ENCODE data around the gene MYH14.

GRCh38 chr19:50175924-50176323 is 27.5 kb upstream of the MYH14 start:
- TF ChIP-seq, protein P1, sequence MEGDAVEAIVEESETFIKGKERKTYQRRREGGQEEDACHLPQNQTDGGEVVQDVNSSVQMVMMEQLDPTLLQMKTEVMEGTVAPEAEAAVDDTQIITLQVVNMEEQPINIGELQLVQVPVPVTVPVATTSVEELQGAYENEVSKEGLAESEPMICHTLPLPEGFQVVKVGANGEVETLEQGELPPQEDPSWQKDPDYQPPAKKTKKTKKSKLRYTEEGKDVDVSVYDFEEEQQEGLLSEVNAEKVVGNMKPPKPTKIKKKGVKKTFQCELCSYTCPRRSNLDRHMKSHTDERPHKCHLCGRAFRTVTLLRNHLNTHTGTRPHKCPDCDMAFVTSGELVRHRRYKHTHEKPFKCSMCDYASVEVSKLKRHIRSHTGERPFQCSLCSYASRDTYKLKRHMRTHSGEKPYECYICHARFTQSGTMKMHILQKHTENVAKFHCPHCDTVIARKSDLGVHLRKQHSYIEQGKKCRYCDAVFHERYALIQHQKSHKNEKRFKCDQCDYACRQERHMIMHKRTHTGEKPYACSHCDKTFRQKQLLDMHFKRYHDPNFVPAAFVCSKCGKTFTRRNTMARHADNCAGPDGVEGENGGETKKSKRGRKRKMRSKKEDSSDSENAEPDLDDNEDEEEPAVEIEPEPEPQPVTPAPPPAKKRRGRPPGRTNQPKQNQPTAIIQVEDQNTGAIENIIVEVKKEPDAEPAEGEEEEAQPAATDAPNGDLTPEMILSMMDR (IDR thresholded peaks at IDR 0.05; ENCODE audit: low read depth, low read length, poor library complexity, severe bottlenecking): no peak
- no peak for TF ChIP-seq EZH2phosphoT487 (IDR thresholded peaks at IDR 0.05; ENCODE audit: borderline replicate concordance, low read length)

Measured in DOHH2 (cell line).